Ovary (tissue), 3 donors: ENCODE measurements around the gene CETN1.

Experiments
- CTCF ChIP-seq, 3 donors: fragments of 450-650 bp in 2 of 3; fragments of 200-600 bp in 1 of 3; IDR thresholded peaks; one replicate each; pipeline versions ENCODE4 v1.5.1 to v1.8.0; 2016 to 2022; ENCODE audit warnings: antibody characterized with exemption in 3 of 3, mild to moderate bottlenecking in 1 of 3
- EP300 ChIP-seq: sonication (generic); formaldehyde crosslinking; IDR thresholded peaks from one replicate; pipeline ENCODE4 v1.6.1; 2017; ENCODE audit warnings: antibody characterized with exemption
- POLR2A ChIP-seq: fragments of 450-650 bp; IDR thresholded peaks from one replicate; pipeline ENCODE4 v1.6.1; 2017; ENCODE audit warnings: antibody characterized with exemption, mild to moderate bottlenecking, moderate library complexity
- donor health status: DM: no; HTN: no; CAD: no.

GRCh38 chr18:549967-550366 lies 30.2 kb upstream of the CETN1 start:
- TF ChIP-seq EP300 (no peak), CTCF (IDR thresholded peaks at IDR 0.05) (no peak), POLR2A (no peak)
